Stimulated activated CD4-positive, alpha-beta T cell treated with anti-CD3 and anti-CD28 coated beads, Interleukin-15, amount 100 ng/mL, for 1 hour (primary cell): ENCODE results near the gene CYTH1.

Source experiments
- DNase-seq, 2 donors: peaks; one replicate each; pipeline ENCODE4 v3.0.0-alpha.2; 2020; ENCODE audit warnings: low read depth in 1 of 2, low spot score in 1 of 2

Gene CYTH1

GRCh38 chr17:78694805-78695531 is 87.1 kb downstream of the CYTH1 start:
- DNase-seq: no peak

- DNase-seq: no peak
Observed at GRCh38 chr17:78693346-78694083, 88.6 kb downstream of the CYTH1 start.

GRCh38 chr17:78692460-78693010 is 89.5 kb downstream of the CYTH1 start:
- no peak for DNase-seq

GRCh38 chr17:78689029-78689428 is 93.0 kb downstream of the CYTH1 start:
- no peak for DNase-seq

GRCh38 chr17:78687944-78688343 is 94.1 kb downstream of the CYTH1 start:
- no peak for DNase-seq

- no peak for DNase-seq
Observed at GRCh38 chr17:78687125-78687524, 94.9 kb downstream of the CYTH1 start.

- DNase-seq: no peak
Observed at GRCh38 chr17:78684026-78684425, 98.0 kb downstream of the CYTH1 start.

DNA sequence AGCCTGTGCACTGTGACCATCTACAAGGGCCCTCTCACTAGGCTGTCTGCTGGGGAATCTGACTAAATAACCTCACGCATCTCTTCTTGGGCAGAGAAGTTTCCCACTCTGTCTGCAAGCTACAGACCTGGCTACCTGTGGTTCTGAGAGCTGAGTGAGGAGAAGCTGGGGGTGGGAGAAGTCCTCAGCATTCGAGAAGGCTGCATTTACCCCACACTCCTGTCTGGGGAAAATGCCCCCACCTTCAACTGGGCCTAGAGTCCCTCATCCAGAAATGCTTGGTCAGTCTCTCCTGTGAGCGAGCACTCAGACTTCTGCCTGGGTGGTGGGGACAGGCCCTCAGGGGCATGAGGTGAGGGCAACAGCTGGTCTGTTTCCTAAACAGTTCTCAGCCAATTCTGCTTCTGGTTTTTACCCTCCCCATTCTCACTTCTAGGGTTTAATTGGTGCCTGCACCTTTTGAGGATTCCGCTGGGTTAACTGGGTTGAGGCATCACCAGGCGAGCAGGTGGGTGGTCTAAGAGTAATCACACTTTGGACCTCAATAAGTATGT is 98.6 kb downstream of the CYTH1 start:
- no peak for DNase-seq

GRCh38 chr17:78682363-78682762 is 99.7 kb downstream of the CYTH1 start:
- DNase-seq: no peak

- DNase-seq: no peak
Observed at GRCh38 chr17:78680436-78680835, 101.6 kb downstream of the CYTH1 start.

- no peak for DNase-seq
Observed at GRCh38 chr17:78679495-78680395, 102.3 kb downstream of the CYTH1 start.

GRCh38 chr17:78678711-78679110 is 103.4 kb downstream of the CYTH1 start:
- DNase-seq: no peak

GRCh38 chr17:78678222-78678557 is 103.9 kb downstream of the CYTH1 start:
- DNase-seq: no peak

GRCh38 chr17:78677303-78678221 is 104.5 kb downstream of the CYTH1 start:
- no peak for DNase-seq

DNA sequence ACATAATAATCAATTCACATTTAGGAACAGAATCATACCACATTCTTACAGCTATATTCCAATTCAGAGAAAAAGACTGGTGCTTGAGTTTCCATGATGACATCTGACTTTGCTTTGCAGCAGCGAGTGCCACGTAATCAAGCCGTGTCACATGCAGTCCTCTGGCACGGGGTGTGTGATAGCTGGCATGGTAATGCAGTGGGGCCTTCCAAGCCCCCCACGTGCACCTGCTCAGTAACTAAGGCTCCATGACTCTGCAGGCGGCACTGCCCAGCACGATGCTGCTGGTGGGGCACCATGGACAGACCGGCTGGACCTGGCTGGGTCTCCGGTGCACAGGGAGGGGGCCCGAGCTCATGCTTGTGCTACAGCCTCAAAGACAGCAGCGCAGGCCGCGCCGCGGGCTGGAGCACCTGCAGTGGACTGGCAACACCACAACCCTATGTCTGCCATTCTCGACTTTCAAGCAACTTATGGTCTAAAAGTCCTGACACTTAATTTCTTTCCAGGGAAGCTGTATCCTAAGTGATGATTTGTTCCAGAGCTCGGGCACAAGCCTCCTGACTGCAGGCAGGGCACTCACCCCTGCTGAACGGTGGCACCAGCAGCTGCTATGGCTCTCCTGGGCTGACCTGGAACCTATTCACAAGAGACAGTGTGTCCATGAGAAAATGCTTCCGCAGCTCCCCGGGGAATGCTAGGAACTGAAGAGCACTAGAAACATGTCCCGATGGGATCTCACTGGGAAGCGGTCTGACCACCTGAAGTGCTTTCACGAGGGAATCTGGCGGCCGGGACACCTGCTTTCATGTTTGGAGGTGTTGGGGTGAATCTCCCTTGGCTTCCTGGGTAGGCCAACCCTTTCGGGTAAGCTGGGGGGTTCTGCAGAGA is 105.4 kb downstream of the CYTH1 start:
- DNase-seq: no peak

- no peak for DNase-seq
Observed at GRCh38 chr17:78675836-78676235, 106.2 kb downstream of the CYTH1 start.

GRCh38 chr17:78675316-78675616 is 106.8 kb downstream of the CYTH1 start:
- DNase-seq: no peak

GRCh38 chr17:78674595-78675315 is 107.3 kb downstream of the CYTH1 start:
- DNase-seq: no peak

DNA sequence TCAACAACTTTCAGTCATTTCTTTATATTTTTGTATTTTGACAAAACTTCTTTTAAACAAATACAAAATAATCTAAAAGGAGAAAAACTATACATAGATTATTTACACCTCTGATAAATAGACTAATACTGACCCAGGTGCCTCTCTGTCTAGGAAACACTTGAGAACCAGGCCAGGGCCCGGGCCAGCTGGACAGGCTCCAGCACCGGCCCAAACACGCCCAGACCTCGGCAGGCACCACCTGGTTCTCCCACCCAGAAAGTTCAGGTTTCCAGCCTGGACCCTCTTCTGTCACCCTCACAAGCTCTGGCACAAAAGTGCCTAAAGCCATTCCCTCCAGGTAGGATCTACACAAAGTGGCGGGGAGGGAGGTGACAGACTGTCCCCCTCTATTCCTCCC is 107.9 kb downstream of the CYTH1 start:
- DNase-seq: no peak
